HG03558 (cell line): ENCODE results near the gene OXCT1.
"Not testable (repeated sequence)": the region's sequence is repeated elsewhere in the genome, so short reads cannot be mapped to it uniquely, and the experiment has no call there.

Experiments
- ATAC-seq: cut with Tn5 transposase; IDR thresholded peaks from one replicate; pipeline ENCODE4 v1.9.1; 2021; ENCODE audit warnings: moderate number of reproducible peaks; ENCODE audit not compliant: unreplicated experiment; ENCODE audit errors: extremely low read depth

OXCT1 gene

DNA sequence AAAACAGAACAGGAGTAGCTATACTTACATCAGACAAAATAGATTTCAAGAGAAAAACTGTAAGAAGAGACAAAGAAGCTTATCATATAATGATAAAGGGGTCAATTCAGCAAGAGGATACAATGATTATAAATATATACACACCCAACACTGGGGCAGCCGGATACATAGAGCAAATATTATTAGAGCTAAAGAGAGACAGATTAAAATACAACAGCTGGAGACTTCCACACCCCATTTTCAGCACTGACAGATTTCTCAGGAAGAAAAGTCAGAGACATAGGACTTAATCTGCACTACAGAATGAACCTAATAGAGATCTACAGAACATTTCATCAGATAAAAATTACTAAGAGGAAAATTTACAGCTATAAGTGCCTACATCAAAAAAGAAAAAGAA lies 35.7 kb downstream of the OXCT1 start:
- ATAC-seq: no peak

DNA sequence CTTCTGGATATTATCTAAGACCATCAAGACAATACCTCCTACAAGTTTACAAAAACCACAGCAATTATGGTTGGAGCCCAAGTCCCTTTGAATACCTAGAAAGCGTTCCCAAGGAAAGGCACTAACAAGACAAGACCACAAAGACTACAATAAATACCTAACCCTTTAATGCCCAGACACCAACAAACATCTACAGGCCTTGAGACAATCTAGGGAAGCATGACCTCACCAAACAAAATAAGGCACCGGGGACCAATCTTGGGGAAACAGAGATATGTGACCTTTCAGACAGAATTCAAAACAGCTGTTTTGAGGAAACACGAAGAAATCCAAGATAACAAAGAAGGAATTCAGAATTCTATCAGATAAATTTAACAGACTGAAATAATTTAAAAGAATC lies 37.8 kb downstream of the OXCT1 start:
- no peak for ATAC-seq

DNA sequence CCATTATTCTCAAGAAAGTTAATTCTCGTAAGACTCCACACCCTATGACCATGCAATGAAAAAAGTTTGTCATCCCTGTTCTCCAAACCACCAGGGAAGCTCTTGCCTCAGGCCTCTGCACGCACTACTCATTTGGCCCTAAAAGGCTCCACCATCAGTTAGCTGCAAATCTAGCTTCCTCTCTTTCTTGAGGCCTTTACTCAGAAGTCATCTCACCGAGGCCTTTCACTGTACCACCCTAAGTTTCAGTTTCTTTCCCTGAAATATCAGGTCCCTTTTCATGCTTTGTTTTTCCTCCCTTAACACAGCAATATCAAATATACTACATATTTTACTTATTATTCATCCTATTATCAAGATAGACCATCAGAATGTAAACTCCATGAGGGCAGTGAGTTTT lies 39.1 kb downstream of the OXCT1 start:
- ATAC-seq: no peak

DNA sequence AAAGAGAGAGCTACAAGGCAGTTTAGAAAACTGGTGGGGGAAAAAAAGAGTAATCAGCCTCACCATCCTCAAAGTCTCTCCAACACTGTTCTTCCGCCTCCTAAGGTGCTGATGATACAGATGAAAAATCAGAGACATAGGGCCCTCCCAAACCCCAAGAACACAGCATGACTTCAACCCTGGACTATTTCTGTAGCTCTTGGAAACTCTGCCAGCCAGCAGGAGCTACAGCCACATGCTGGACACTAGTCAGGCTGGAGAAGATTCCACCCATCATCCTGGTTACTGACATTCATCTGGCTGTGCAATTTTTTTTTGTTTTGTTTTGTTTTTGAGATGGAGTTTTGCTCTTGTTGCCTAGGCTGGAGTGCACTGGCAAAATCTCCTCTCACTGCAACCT lies 42.4 kb downstream of the OXCT1 start:
- no peak for ATAC-seq

DNA sequence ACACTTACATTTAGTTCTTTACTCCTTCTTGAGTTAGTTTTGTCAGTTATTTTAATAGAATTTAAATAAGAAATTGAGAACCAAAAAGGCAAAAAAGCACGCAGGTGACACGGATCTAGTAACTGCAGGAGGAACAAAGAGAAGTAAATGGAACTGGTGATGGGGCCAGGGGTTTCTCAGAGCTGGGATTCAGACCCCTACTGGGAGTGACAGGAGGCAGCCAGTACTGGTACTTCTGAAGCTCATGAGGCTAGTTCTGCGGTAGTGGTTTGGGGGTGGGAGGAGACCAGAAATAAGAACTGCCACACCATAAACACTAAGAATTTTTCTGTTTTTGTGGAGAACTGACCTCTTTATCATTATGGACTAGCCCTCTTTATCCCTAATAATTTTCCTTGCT lies 48.2 kb downstream of the OXCT1 start:
- ATAC-seq: no peak

- ATAC-seq: no peak
These were observed 49.2 kb downstream of the OXCT1 start for GRCh38 chr5:41821051-41821450.

DNA sequence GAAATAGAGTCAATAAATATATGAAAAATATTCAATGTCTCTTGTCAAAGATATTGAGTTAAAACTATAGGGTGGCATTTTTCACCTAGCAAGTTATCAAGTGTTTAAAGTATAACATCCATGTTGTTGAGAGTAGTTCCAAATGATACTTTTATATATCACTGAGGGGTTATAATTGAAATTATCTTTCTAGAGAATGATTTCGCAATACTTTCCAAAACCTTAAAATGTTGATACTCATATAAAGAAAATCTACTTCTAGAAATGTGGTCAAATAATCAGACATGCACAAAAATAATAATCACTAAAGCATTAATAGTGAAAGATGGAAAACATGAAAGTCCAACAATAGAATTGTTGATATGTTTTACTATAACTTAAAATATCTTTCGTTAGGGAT lies 50.1 kb downstream of the OXCT1 start:
- no peak for ATAC-seq

DNA sequence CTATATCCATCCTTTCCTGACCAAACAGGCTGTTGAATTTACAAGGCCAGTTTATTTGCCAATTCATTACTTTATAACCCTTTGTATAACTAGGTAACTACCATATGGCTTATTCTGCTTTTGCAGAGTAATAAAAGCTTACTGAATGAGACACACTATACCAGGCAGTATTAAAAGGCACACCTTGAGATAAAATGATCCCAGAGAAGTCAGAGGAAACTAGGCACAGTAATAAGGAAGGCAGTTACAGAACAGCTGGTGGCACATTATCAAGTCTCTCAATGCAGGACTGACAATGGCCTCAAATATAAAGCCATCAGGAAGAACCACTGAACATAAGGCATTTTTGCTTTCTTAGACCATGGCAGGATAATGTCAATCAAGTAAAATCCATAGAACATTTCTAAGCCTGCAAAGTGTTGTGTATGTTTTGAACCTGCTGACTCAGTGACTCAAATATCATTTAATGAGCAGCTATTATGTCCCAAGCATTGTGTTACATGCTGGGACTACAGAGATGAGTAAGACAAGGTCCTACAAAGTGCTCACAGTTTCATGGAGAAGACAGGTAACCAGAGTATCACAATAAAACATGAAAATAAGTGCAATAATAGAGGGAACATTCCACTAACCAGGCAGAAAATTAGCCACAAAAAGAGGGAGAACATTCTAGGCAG lies 52.5 kb downstream of the OXCT1 start:
- ATAC-seq: no peak

- ATAC-seq: no peak
These were observed 54.5 kb downstream of the OXCT1 start for GRCh38 chr5:41815663-41816229.

DNA sequence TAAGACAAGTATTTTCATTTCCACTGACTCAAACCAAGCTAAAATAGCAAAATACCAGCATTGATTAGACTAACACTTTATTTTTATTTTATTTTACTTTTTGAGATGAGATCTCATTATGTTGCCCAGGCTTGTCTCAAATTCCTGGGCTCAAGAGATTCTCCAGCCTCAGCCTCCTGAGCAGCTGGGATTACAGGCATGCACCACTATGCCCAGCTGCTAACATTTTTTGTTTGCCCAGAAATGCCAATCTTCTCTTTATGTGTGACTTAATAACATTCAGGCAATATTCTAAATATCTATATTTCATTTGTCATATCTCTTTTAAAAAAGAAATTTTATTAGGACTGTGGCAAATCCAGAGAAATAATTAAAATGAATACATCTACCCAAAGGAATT lies 55.0 kb downstream of the OXCT1 start:
- ATAC-seq: no peak

DNA sequence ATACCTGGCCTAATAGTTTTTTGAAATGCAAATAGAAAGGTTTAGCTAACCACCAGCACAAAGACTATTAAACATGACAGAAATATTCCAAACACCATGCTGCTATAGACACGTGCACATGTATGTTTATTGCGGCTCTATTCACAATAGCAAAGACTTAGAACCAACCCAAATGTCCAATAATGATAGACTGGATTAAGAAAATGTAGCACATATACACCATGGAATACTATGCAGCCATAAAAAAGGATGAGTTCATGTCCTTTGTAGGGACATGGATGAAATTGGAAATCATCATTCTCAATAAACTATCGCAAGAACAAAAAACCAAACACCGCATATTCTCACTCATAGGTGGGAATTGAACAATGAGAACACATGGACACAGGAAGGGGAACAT lies 55.9 kb downstream of the OXCT1 start:
- not testable (repeated sequence) for ATAC-seq

GRCh38 chr5:41812156-41812555 lies 58.1 kb downstream of the OXCT1 start:
- no peak for ATAC-seq

DNA sequence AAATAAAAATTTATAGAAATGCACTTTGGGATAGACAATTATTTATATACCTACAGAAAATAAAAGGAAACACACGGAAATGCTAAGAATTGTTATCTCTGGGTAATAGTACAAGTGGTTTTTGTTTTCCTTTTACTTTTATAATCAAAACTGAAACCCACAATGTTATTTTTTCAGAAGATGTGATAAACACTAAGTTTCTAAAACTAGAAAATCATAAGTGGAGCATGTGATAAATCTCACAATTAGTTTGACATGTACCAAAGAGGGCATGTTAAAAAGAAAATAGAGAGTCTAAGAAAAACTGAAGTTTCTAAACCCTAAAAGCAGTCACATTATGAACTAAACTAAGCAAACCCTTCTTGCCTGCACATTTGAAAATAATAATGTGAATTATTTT lies 61.1 kb downstream of the OXCT1 start:
- peak; percentile 42 for ATAC-seq

- ATAC-seq: no peak
These were observed 61.9 kb downstream of the OXCT1 start for GRCh38 chr5:41808294-41808693.

DNA sequence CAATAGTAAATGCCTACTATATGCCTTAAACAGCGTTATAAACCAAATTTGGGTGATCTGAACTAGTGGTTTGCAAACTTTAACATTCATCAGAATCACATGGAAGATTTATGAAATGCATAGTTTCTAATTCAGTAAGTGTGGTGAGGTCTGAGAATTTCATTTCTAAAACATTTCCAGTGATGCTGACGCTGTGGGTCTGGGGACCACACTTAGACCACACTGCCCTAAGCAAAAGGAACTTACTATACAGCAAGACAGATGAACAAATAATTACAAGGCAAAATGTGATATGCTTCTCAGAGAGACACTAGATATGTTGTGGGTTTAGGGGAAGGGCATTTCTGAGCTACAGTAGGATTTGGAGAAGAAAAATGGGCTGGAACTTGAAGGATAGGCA lies 72.6 kb downstream of the OXCT1 start:
- no peak for ATAC-seq

DNA sequence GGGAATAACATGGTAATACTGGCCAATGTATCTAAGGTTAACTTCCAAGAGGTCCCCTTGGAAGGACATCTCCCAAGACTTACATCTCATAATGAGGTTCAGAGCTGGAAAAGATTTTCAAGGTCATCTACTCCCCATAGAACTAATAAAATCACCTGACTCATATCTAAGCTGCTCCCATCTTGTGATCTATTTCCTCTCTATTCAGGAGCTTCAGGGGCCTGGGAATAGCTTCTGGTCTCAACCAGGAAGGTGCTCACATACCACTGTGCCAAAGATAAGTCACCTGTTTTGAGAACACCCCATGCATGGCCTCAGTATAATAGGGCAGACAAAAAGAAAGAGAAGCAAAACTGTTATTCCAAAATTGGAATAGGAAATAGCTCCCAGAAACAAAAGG lies 74.2 kb downstream of the OXCT1 start:
- no peak for ATAC-seq

- no peak for ATAC-seq
These were observed 75.1 kb downstream of the OXCT1 start for GRCh38 chr5:41795125-41795524.

GRCh38 chr5:41794471-41794870 lies 75.8 kb downstream of the OXCT1 start:
- ATAC-seq: no peak

DNA sequence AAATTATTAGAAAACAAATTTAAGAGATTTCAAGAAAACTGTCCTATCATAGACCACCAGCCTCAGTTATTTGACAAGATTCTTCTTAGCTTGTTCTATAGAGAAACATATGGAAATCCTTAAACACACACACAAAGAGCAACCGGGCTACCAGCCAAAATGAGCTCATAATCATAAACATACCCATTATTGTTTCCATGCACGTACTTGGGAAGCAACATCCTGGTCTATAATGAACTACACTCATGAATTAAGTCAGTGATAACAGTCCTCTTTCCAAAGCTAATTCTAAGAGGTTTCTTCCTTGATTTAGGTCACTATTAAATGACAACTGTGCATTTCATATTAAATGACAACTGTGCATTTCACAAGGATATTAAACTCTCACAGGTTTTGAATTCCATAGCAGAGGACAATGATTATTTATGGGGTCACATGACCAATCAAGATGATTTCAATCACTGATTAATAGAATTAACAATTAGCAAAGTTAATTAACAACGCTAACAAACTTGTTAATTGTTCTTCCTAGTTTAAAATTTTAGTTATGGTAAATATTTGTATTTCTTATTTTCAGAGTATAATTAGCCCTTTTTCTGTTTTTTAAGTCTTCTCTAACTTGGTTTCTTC lies 77.0 kb downstream of the OXCT1 start:
- ATAC-seq: no peak

- no peak for ATAC-seq
These were observed 80.0 kb downstream of the OXCT1 start for GRCh38 chr5:41790038-41790776.

DNA sequence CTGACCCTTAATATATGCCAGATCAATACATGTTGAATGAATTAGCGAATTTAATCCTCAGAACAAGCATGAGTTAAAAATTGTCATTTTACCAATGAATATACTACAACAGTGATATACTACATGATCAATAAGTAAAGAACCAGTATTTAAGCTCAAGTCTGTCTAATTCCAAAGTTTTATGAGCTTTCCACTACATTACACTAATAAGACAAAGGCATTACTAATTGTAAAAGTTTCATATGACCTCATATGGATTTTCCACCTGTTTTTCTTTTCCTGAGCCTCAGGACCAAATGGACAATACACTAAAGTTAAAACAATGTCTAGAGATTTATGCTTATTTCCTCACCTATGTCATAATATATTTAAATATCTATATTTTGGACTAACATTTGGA lies 80.8 kb downstream of the OXCT1 start:
- ATAC-seq: no peak
